Endothelial cell of umbilical vein (primary cell): ENCODE results near the gene ANKRD35. TPM values are rescaled to one million over a fixed set of nuclear protein-coding genes. Genes with fewer than 3 reads are reported as not detected.

Source experiments
- BruUV-seq: library from RNA; stranded (reverse); fragments of 400-500 nt; replicated peaks from 2 replicates; lab custom pipeline; 2021; lab: Mats Ljungman, UMichigan
- CTCF ChIA-PET: fragments of 300-600, 350-600 bp; sonication (Branson Sonifier 250); formaldehyde crosslinking; loops from one replicate; lab custom pipeline; 2021; ENCODE audit warnings: antibody characterized with exemption, inconsistent platforms; lab: Charles Lee
- POLR2A ChIA-PET: fragments of 300-600, 350-600 bp; sonication (Branson Sonifier 250); formaldehyde crosslinking; loops from one replicate; lab custom pipeline; 2021; ENCODE audit warnings: antibody characterized with exemption, inconsistent platforms; lab: Charles Lee
- DNase-seq: peaks from one replicate; pipeline ENCODE4 v3.0.0-alpha.2; 2011; ENCODE audit warnings: low read depth, low spot score
- FAIRE-seq: peaks from 2 replicates; lab custom pipeline; 2011; peaks lifted over from hg19 to GRCh38; lab: Jason Lieb, UNC
- H2AFZ ChIP-seq: 2 replicates; pipeline ENCODE4 v1.6.0; 2012; ENCODE audit warnings: low read depth, low read length, control low read depth, inconsistent platforms
- H3K27ac ChIP-seq: 2 replicates; pipeline ENCODE4 v1.5.1; 2011; ENCODE audit warnings: low read depth, mild to moderate bottlenecking, control low read depth, low read length, moderate library complexity; ENCODE audit not compliant: insufficient read depth
- H3K27me3 ChIP-seq, 2 experiments: 2 replicates each; pipeline versions ENCODE4 v1.6.0 to v1.6.1; 2011; ENCODE audit warnings: low read length in 2 of 2, mixed read lengths in 1 of 2; ENCODE audit not compliant: control insufficient read depth in 2 of 2, insufficient read depth in 2 of 2
- H3K36me3 ChIP-seq, 2 experiments: 2 replicates in 1 of 2; 3 replicates in 1 of 2; pipeline ENCODE4 v1.5.1; 2011; ENCODE audit warnings: low read length in 2 of 2, mild to moderate bottlenecking in 1 of 2, moderate library complexity in 1 of 2; ENCODE audit not compliant: control insufficient read depth in 2 of 2, insufficient read depth in 2 of 2; ENCODE audit errors: extremely low read depth in 1 of 2
- H3K4me1 ChIP-seq: 3 replicates; pipeline ENCODE4 v1.5.1; 2011; ENCODE audit warnings: mild to moderate bottlenecking, low read length; ENCODE audit not compliant: control insufficient read depth, insufficient read depth; ENCODE audit errors: extremely low read depth
- H3K4me2 ChIP-seq: 2 replicates; pipeline ENCODE4 v1.6.1; 2011; ENCODE audit warnings: low read length, control low read depth, mixed read lengths; ENCODE audit not compliant: insufficient read depth
- H3K4me3 ChIP-seq, 3 experiments: fragments of 200-600 bp in 1 of 3; sonication (generic), shearing (Covaris generic) in 1 of 3; replicated peaks in 1 of 3; 2 replicates each; pipeline ENCODE4 v1.5.1; 2011 to 2016; ENCODE audit warnings: control low read depth in 3 of 3, low read length in 3 of 3, mild to moderate bottlenecking in 2 of 3, inconsistent platforms in 1 of 3, low read depth in 1 of 3, moderate library complexity in 1 of 3; ENCODE audit not compliant: insufficient read depth in 1 of 3
- H3K79me2 ChIP-seq: 2 replicates; pipeline ENCODE4 v1.6.0; 2012; ENCODE audit warnings: low read length, inconsistent platforms; ENCODE audit not compliant: control insufficient read depth, insufficient read depth
- H3K9ac ChIP-seq: replicated peaks from 2 replicates; pipeline ENCODE3; 2011; ENCODE audit warnings: low read length, control low read depth; ENCODE audit not compliant: insufficient read depth; ENCODE audit errors: extremely low read depth
- H3K9me1 ChIP-seq: replicated peaks from 3 replicates; pipeline ENCODE4 v1.6.0; 2011; ENCODE audit warnings: mild to moderate bottlenecking, low read length; ENCODE audit not compliant: control insufficient read depth, insufficient read depth; ENCODE audit errors: extremely low read depth
- H3K9me3 ChIP-seq: replicated peaks from 2 replicates; pipeline ENCODE4 v1.5.1; 2012; ENCODE audit warnings: low read length, inconsistent platforms; ENCODE audit not compliant: control insufficient read depth, insufficient read depth
- H4K20me1 ChIP-seq: replicated peaks from 2 replicates; pipeline ENCODE3; 2011; ENCODE audit warnings: mild to moderate bottlenecking, low read length; ENCODE audit not compliant: control insufficient read depth, insufficient read depth; ENCODE audit errors: extremely low read depth
- EZH2 ChIP-seq: IDR thresholded peaks from 2 replicates; pipeline ENCODE4 v1.6.1; 2012; ENCODE audit warnings: borderline replicate concordance, low read depth, mild to moderate bottlenecking, moderate library complexity, low read length, inconsistent platforms; ENCODE audit not compliant: severe bottlenecking
- FOS ChIP-seq: IDR thresholded peaks from 2 replicates; pipeline ENCODE4 v1.6.1; 2011; ENCODE audit warnings: mild to moderate bottlenecking, low read length, moderate library complexity, borderline replicate concordance; ENCODE audit not compliant: insufficient read depth
- GATA2 ChIP-seq: IDR thresholded peaks from 2 replicates; pipeline ENCODE4 v1.7.0; 2011; ENCODE audit warnings: low read depth, mild to moderate bottlenecking, moderate library complexity, mixed read lengths, low read length; ENCODE audit not compliant: insufficient read length, insufficient read depth
- JUN ChIP-seq: IDR thresholded peaks from 2 replicates; pipeline ENCODE4 v1.6.1; 2011; ENCODE audit warnings: borderline replicate concordance, low read depth; ENCODE audit not compliant: insufficient read length, insufficient read depth
- MYC ChIP-seq: IDR thresholded peaks from one replicate; pipeline ENCODE4 v1.6.1; 2011; ENCODE audit warnings: mild to moderate bottlenecking, low read depth, low read length
- POLR2A ChIP-seq: IDR thresholded peaks from 2 replicates; pipeline ENCODE4 v1.6.1; 2012; ENCODE audit warnings: low read depth, mild to moderate bottlenecking, control low read depth, low read length
- POLR2AphosphoS5 ChIP-seq: IDR thresholded peaks from 2 replicates; pipeline ENCODE4 v1.6.1; 2012; ENCODE audit warnings: low read depth, mild to moderate bottlenecking, control low read depth, low read length, moderate library complexity; ENCODE audit not compliant: insufficient read depth
- dilution Hi-C: fragments of 300-500 bp; cut with MboI; formaldehyde crosslinking; loops from one replicate; pipeline ENCODE4 v1.15.0; 2019; ENCODE audit warnings: low sequenced_read_pairs; ENCODE audit not compliant: extremely low pct_ligation_motif_present
- intact Hi-C: fragments of 100-400 bp; cut with micrococcal nuclease; formaldehyde crosslinking; loops from one replicate; pipeline ENCODE4 v1.10.0; 2022
- polyA plus RNA-seq, 4 experiments: library from polyadenylated mRNA; depleted of rRNA in 3 of 4; stranded (reverse) in 3 of 4; unstranded in 1 of 4; fragments of >200 nt; gene quantifications; 2 replicates each; pipeline versions ENCODE4 v1.2.1 to v1.2.3, GENCODE V29; 2011 to 2012; ENCODE audit warnings: missing spikeins in 1 of 4
- total RNA-seq: library from RNA; stranded (reverse); gene quantifications from 2 replicates; pipeline ENCODE4 v1.2.3, GENCODE V29; 2021
- TF ChIP-seq, protein P1 (sequence below): IDR thresholded peaks from 2 replicates; pipeline ENCODE4 v1.6.1; 2011; ENCODE audit not compliant: insufficient read depth, insufficient read length
- TF ChIP-seq, protein P2 (sequence below), 2 donors: IDR thresholded peaks; 1 replicate in 1 of 2; 2 replicates in 1 of 2; pipeline ENCODE4 v1.5.1; 2011; ENCODE audit warnings: low read length in 2 of 2, mild to moderate bottlenecking in 2 of 2, moderate library complexity in 2 of 2, control low read depth in 1 of 2, inconsistent platforms in 1 of 2, low read depth in 1 of 2; ENCODE audit not compliant: insufficient read depth in 1 of 2; ENCODE audit errors: extremely low read depth in 1 of 2

Gene ANKRD35
- total and polyA plus RNA-seq, 2 donors (not counting 3 experiments of a cell fraction or from before 2014, with no cell fraction given): 0.15 to 0.20 TPM

DNA sequence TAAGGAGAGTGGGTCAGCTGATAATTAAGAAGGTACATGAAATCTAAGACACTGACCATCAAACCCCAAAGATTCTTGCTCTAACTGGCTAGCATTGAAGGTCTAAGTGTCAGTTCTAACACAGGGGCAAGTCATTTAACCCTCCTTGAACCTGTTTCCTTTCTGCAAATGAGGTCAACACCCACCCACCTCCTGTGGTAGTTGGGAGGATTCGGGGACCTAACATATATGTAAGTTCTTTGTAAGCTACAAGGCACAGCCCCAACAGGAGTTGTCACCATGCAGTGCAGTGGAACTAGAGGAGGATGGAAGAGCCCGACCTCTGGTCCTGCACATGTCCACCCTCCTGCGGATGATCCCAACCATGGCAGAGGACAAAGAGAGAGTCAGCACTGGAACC, 37.8 kb downstream of the ANKRD35 start:
- BruUV-seq: no TSS peak
- Histone ChIP-seq H2AFZ (no peak overlapping the region), H3K27me3 (no peaks in the 10 kb centered on the region), H3K36me3 (peaks cover 14 to 26% of the 10 kb centered on the region in 2 experiments), H3K4me3 (no peak overlapping the region), H3K4me2 (no peak overlapping the region), H3K9me1 (no peaks in the 10 kb centered on the region), H4K20me1 (no peaks in the 10 kb centered on the region), H3K79me2 (no peaks in the 10 kb centered on the region), H3K27ac (no peak overlapping the region), H3K4me1 (peaks cover 24% of the 10 kb centered on the region), H3K9ac (no peak overlapping the region), H3K9me3 (no peaks in the 10 kb centered on the region)
- dilution Hi-C loops (no loop called here), intact Hi-C loops (no loop called here)
- FAIRE-seq (no peak), DNase-seq (no peak)
- no peak for TF ChIP-seq MYC
- no peak for TF ChIP-seq GATA2
- TF ChIP-seq, protein P1, sequence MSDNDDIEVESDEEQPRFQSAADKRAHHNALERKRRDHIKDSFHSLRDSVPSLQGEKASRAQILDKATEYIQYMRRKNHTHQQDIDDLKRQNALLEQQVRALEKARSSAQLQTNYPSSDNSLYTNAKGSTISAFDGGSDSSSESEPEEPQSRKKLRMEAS: no peak
- TF ChIP-seq POLR2AphosphoS5: no peak
- no peak for TF ChIP-seq JUN
- TF ChIP-seq FOS: no peak
- TF ChIP-seq, protein P2, sequence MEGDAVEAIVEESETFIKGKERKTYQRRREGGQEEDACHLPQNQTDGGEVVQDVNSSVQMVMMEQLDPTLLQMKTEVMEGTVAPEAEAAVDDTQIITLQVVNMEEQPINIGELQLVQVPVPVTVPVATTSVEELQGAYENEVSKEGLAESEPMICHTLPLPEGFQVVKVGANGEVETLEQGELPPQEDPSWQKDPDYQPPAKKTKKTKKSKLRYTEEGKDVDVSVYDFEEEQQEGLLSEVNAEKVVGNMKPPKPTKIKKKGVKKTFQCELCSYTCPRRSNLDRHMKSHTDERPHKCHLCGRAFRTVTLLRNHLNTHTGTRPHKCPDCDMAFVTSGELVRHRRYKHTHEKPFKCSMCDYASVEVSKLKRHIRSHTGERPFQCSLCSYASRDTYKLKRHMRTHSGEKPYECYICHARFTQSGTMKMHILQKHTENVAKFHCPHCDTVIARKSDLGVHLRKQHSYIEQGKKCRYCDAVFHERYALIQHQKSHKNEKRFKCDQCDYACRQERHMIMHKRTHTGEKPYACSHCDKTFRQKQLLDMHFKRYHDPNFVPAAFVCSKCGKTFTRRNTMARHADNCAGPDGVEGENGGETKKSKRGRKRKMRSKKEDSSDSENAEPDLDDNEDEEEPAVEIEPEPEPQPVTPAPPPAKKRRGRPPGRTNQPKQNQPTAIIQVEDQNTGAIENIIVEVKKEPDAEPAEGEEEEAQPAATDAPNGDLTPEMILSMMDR (IDR thresholded peaks at IDR 0.05; ENCODE audit: extremely low read depth in 1 of 2, insufficient read depth in 1 of 2, low read depth in 1 of 2, low read length in 2 of 2): no peak
- TF ChIP-seq EZH2: no peak
- no peak for TF ChIP-seq POLR2A
- ChIA-PET POLR2A (interaction anchor here (1.1 kb wide), 1 partner anchor 11 kb away, joined by 3 read pairs; the partner anchor contains the start of gene PIAS3), CTCF (interaction anchor here (0.8 to 9.1 kb wide), 9 partner anchors 10 to 160 kb away, joined by 3 to 154 read pairs (median 6); partner anchors contain the start of genes ANKRD35, ITGA10, PIAS3 and POLR3C)
